Activated CD4-positive, alpha-beta T cell treated with anti-CD3 and anti-CD28 coated beads for 48 hours (primary cell): ENCODE data around the gene VPS13C.

ENCODE experiments used
- DNase-seq: peaks from one replicate; pipeline ENCODE4 v3.0.0-alpha.2; 2020

VPS13C gene

GRCh38 chr15:61807281-61807929 lies 252.8 kb downstream of the VPS13C start:
- DNase-seq: no peak
